Neural cell (in vitro differentiated cells): ENCODE results near the gene INSR. TPM values are rescaled to one million over a fixed set of nuclear protein-coding genes. Genes with fewer than 3 reads are reported as not detected.

Source experiments
- H2AFZ ChIP-seq: fragments of 200-600, 300-800 bp; sonication (generic), shearing (Covaris generic); 2 replicates; pipeline ENCODE4 v1.6.0; 2014; ENCODE audit warnings: low read depth, mild to moderate bottlenecking, antibody characterized with exemption, low read length, moderate library complexity
- H3F3A ChIP-seq: fragments of 200-600 bp; shearing (Covaris generic); 2 replicates; pipeline ENCODE4 v1.6.1; 2016; ENCODE audit warnings: mild to moderate bottlenecking, moderate library complexity, mixed read lengths, antibody characterized with exemption, low read length; ENCODE audit not compliant: insufficient read depth, poor library complexity, severe bottlenecking
- H3K27ac ChIP-seq: fragments of 200-600, 300-800 bp; sonication (generic), shearing (Covaris generic); 2 replicates; pipeline ENCODE4 v1.5.1; 2014; ENCODE audit warnings: mild to moderate bottlenecking, low read length, moderate library complexity
- H3K27me3 ChIP-seq: fragments of 300-800, 200-600 bp; sonication (generic), shearing (Covaris generic); 2 replicates; pipeline ENCODE4 v1.6.0; 2014; ENCODE audit warnings: mild to moderate bottlenecking, low read depth, low read length, moderate library complexity; ENCODE audit not compliant: insufficient read depth
- H3K36me3 ChIP-seq: fragments of 300-800, 200-600 bp; sonication (generic), shearing (Covaris generic); 2 replicates; pipeline ENCODE4 v1.5.1; 2014; ENCODE audit warnings: mild to moderate bottlenecking, antibody characterized with exemption, low read length, moderate library complexity; ENCODE audit not compliant: insufficient read depth
- H3K4me2 ChIP-seq: fragments of 300-800, 200-600 bp; sonication (generic), shearing (Covaris generic); 2 replicates; pipeline ENCODE4 v1.6.0; 2014; ENCODE audit warnings: mild to moderate bottlenecking, low read length
- H3K4me3 ChIP-seq: fragments of 300-800, 200-600 bp; sonication (generic), shearing (Covaris generic); 2 replicates; pipeline ENCODE4 v1.5.1; 2014; ENCODE audit warnings: mild to moderate bottlenecking, low read length, moderate library complexity
- H3K79me2 ChIP-seq: fragments of 200-600 bp; shearing (Covaris generic); replicated peaks from 2 replicates; pipeline ENCODE4 v1.6.0; 2014; ENCODE audit warnings: mild to moderate bottlenecking, low read length, moderate library complexity; ENCODE audit not compliant: insufficient read depth
- H3K9ac ChIP-seq: fragments of 300-800, 200-600 bp; sonication (generic), shearing (Covaris generic); 2 replicates; pipeline ENCODE4 v1.6.1; 2016; ENCODE audit warnings: mild to moderate bottlenecking, low read length, mixed read lengths
- H3K9me2 ChIP-seq: fragments of 200-600 bp; shearing (Covaris generic); 2 replicates; pipeline ENCODE4 v1.6.1; 2016; ENCODE audit warnings: mild to moderate bottlenecking, low read length, mixed read lengths; ENCODE audit not compliant: insufficient read depth
- H3K9me3 ChIP-seq: fragments of 200-600, 300-800 bp; sonication (generic), shearing (Covaris generic); 2 replicates; pipeline ENCODE4 v1.6.1; 2016; ENCODE audit warnings: mild to moderate bottlenecking, mixed run types, low read length, moderate library complexity, mixed read lengths
- H4K20me1 ChIP-seq: fragments of 200-600 bp; shearing (Covaris generic); 2 replicates; pipeline ENCODE4 v1.6.1; 2016; ENCODE audit warnings: mild to moderate bottlenecking, mixed run types; ENCODE audit not compliant: insufficient read depth
- CTCF ChIP-seq: fragments of 450-650 bp; IDR thresholded peaks from 2 replicates; pipeline ENCODE4 v1.5.1; 2014; ENCODE audit warnings: antibody characterized with exemption, mild to moderate bottlenecking, moderate library complexity; ENCODE audit not compliant: poor library complexity, severe bottlenecking
- EP300 ChIP-seq: fragments of 450-650 bp; conservative IDR thresholded peaks from 2 replicates; pipeline ENCODE4 v1.6.1; 2014; ENCODE audit warnings: antibody characterized with exemption, mild to moderate bottlenecking, moderate library complexity; ENCODE audit not compliant: poor library complexity, severe bottlenecking
- EZH2 ChIP-seq: fragments of 200-600, 300-800 bp; shearing (Covaris generic), sonication (generic); IDR thresholded peaks from 2 replicates; pipeline ENCODE4 v1.6.1; 2014; ENCODE audit warnings: antibody characterized with exemption, low read length, borderline replicate concordance, mild to moderate bottlenecking; ENCODE audit not compliant: insufficient read depth, poor library complexity, severe bottlenecking
- MXI1 ChIP-seq: fragments of 450-650 bp; conservative IDR thresholded peaks from 2 replicates; pipeline ENCODE4 v1.6.1; 2014; ENCODE audit warnings: antibody characterized with exemption, mild to moderate bottlenecking; ENCODE audit not compliant: poor library complexity, severe bottlenecking
- POLR2AphosphoS5 ChIP-seq: IDR thresholded peaks from 2 replicates; pipeline ENCODE4 v1.6.1; 2012
- RAD21 ChIP-seq: fragments of 450-650 bp; conservative IDR thresholded peaks from 2 replicates; pipeline ENCODE4 v1.6.1; 2014; ENCODE audit warnings: antibody characterized with exemption, mild to moderate bottlenecking, moderate library complexity
- REST ChIP-seq: IDR thresholded peaks from 2 replicates; pipeline ENCODE4 v1.6.1; 2012; ENCODE audit warnings: borderline replicate concordance
- SMC3 ChIP-seq: fragments of 450-650 bp; conservative IDR thresholded peaks from 2 replicates; pipeline ENCODE4 v1.6.1; 2014; ENCODE audit warnings: antibody characterized with exemption, mild to moderate bottlenecking, moderate library complexity; ENCODE audit not compliant: poor library complexity
- TAF1 ChIP-seq: IDR thresholded peaks from 2 replicates; pipeline ENCODE4 v1.6.1; 2012; ENCODE audit warnings: low read depth
- polyA plus RNA-seq: library from polyadenylated mRNA; depleted of rRNA; stranded (reverse); fragments of >200 nt; gene quantifications from 2 replicates; pipeline ENCODE4 v1.2.3, GENCODE V29; 2014

INSR gene
- polyA plus RNA-seq, 1 donor from 2014 or later: 16.0 TPM

- no peak overlapping the region for H3K4me2 ChIP-seq
- H3K9me2 ChIP-seq: no peaks in the 10 kb centered on the region
- H3F3A ChIP-seq: no peaks in the 10 kb centered on the region
- no peaks in the 10 kb centered on the region for H3K79me2 ChIP-seq
- H2AFZ ChIP-seq: no peak overlapping the region
- H3K4me3 ChIP-seq: no peak overlapping the region
- H3K36me3 ChIP-seq: no peaks in the 10 kb centered on the region
- H3K27ac ChIP-seq: no peak overlapping the region
- H3K9ac ChIP-seq: no peak overlapping the region
- TF ChIP-seq SMC3: no peak
- TF ChIP-seq MXI1: no peak
- TF ChIP-seq CTCF: no peak
- TF ChIP-seq TAF1: no peak
- TF ChIP-seq EZH2: no peak
- no peak for TF ChIP-seq REST
- no peak for TF ChIP-seq RAD21
- no peak for TF ChIP-seq POLR2AphosphoS5
- no peak for TF ChIP-seq EP300
- no peaks in the 10 kb centered on the region for H3K27me3 ChIP-seq
- no peaks in the 10 kb centered on the region for H4K20me1 ChIP-seq
- H3K9me3 ChIP-seq: no peaks in the 10 kb centered on the region
Observed at GRCh38 chr19:7304200-7304599, 10.0 kb upstream of the INSR start.

- Histone ChIP-seq H3K27ac (no peak overlapping the region), H2AFZ (no peak overlapping the region), H3K9me2 (no peaks in the 10 kb centered on the region), H3K27me3 (no peaks in the 10 kb centered on the region), H3K9ac (no peak overlapping the region), H3K9me3 (no peaks in the 10 kb centered on the region), H3F3A (no peaks in the 10 kb centered on the region), H4K20me1 (no peaks in the 10 kb centered on the region), H3K36me3 (no peaks in the 10 kb centered on the region), H3K79me2 (no peaks in the 10 kb centered on the region), H3K4me3 (no peak overlapping the region), H3K4me2 (no peak overlapping the region)
- TF ChIP-seq REST (no peak), SMC3 (no peak), CTCF (no peak), EZH2 (no peak), RAD21 (no peak), MXI1 (no peak), EP300 (no peak)
Observed at GRCh38 chr19:7303470-7303869, 9.3 kb upstream of the INSR start.
